HG02678 (cell line): ENCODE measurements around the gene GAN.

ENCODE experiments used
- ATAC-seq: cut with Tn5 transposase; IDR thresholded peaks from one replicate; pipeline ENCODE4 v1.9.1; 2021; ENCODE audit warnings: mild to moderate bottlenecking, moderate library complexity; ENCODE audit not compliant: unreplicated experiment

Gene GAN

GRCh38 chr16:81350306-81350615, 35.5 kb downstream of the GAN start:
- no peak for ATAC-seq

GRCh38 chr16:81353895-81354294, 39.1 kb downstream of the GAN start:
- ATAC-seq, result no peak

GRCh38 chr16:81357711-81358260, 43.0 kb downstream of the GAN start:
- ATAC-seq, result no peak

- no peak for ATAC-seq
These were observed 44.1 kb downstream of the GAN start for GRCh38 chr16:81358860-81359259.

- no peak for ATAC-seq
These were observed 45.4 kb downstream of the GAN start for GRCh38 chr16:81360135-81360534.

GRCh38 chr16:81365731-81366130, 51.0 kb downstream of the GAN start:
- ATAC-seq, result no peak

GRCh38 chr16:81366316-81366932, 51.7 kb downstream of the GAN start:
- ATAC-seq, result no peak

GRCh38 chr16:81367821-81368220, 53.1 kb downstream of the GAN start:
- no peak for ATAC-seq

- ATAC-seq, result no peak
These were observed 55.2 kb downstream of the GAN start for GRCh38 chr16:81369888-81370504.

- no peak for ATAC-seq
These were observed 56.3 kb downstream of the GAN start for GRCh38 chr16:81371106-81371505.

- no peak for ATAC-seq
These were observed 59.8 kb downstream of the GAN start for GRCh38 chr16:81374550-81374949.

GRCh38 chr16:81376880-81377279, 62.1 kb downstream of the GAN start:
- ATAC-seq, result no peak

GRCh38 chr16:81378049-81378448, 63.3 kb downstream of the GAN start:
- no peak for ATAC-seq

- ATAC-seq, result no peak
These were observed 66.2 kb downstream of the GAN start for GRCh38 chr16:81380932-81381331.

- ATAC-seq, result no peak
These were observed 69.2 kb downstream of the GAN start for GRCh38 chr16:81384006-81384405.

- ATAC-seq, result no peak
These were observed 70.4 kb downstream of the GAN start for GRCh38 chr16:81385031-81385756.

GRCh38 chr16:81388357-81388756, 73.6 kb downstream of the GAN start:
- ATAC-seq, result no peak

GRCh38 chr16:81390840-81391239, 76.1 kb downstream of the GAN start:
- no peak for ATAC-seq

GRCh38 chr16:81392011-81392410, 77.2 kb downstream of the GAN start:
- ATAC-seq, result no peak

- ATAC-seq, result no peak
These were observed 79.7 kb downstream of the GAN start for GRCh38 chr16:81394416-81394815.

- no peak for ATAC-seq
These were observed 80.3 kb downstream of the GAN start for GRCh38 chr16:81394966-81395655.
